CD4-positive, alpha-beta T cell treated with Interleukin-17A for 4 hours (primary cell): ENCODE measurements around the gene IL12RB1.
"Not testable (repeated sequence)": the region's sequence is repeated elsewhere in the genome, so short reads cannot be mapped to it uniquely, and the experiment has no call there.

Source experiments
- DNase-seq: peaks from one replicate; pipeline ENCODE4 v3.0.0-alpha.2; 2020; ENCODE audit warnings: mixed read lengths

Gene IL12RB1

GRCh38 chr19:18110609-18111232 is 24.0 kb upstream of the IL12RB1 start:
- DNase-seq, result no peak

- peak; percentile 73 for DNase-seq
Observed at GRCh38 chr19:18109733-18110608, 23.2 kb upstream of the IL12RB1 start.

GRCh38 chr19:18109341-18109732 is 22.6 kb upstream of the IL12RB1 start:
- DNase-seq, result no peak

- DNase-seq, result no peak
Observed at GRCh38 chr19:18108897-18109296, 22.2 kb upstream of the IL12RB1 start.

GRCh38 chr19:18107235-18107634 is 20.5 kb upstream of the IL12RB1 start:
- DNase-seq, result no peak

GRCh38 chr19:18105259-18105658 is 18.5 kb upstream of the IL12RB1 start:
- DNase-seq, result not testable (repeated sequence)

GRCh38 chr19:18104793-18105131 is 18.0 kb upstream of the IL12RB1 start:
- DNase-seq, result no peak

- no peak for DNase-seq
Observed at GRCh38 chr19:18102916-18103542, 16.3 kb upstream of the IL12RB1 start.

GRCh38 chr19:18101268-18101667 is 14.5 kb upstream of the IL12RB1 start:
- DNase-seq, result no peak

GRCh38 chr19:18100710-18101109 is 14.0 kb upstream of the IL12RB1 start:
- DNase-seq, result no peak

GRCh38 chr19:18099623-18099995 is 12.9 kb upstream of the IL12RB1 start:
- DNase-seq, result no peak

- peak; percentile 60 for DNase-seq
Observed at GRCh38 chr19:18098891-18099622, 12.3 kb upstream of the IL12RB1 start.

- DNase-seq, result no peak
Observed at GRCh38 chr19:18097993-18098890, 11.5 kb upstream of the IL12RB1 start.

GRCh38 chr19:18097217-18097992 is 10.7 kb upstream of the IL12RB1 start, which contains the start of gene MAST3:
TSS of gene MAST3 (plus strand) at chr19:18097778. CDS start at chr19:18097793, 15 bp downstream.
- peak; percentile 96 for DNase-seq

GRCh38 chr19:18096258-18096657 is 9.5 kb upstream of the IL12RB1 start:
- DNase-seq, result no peak

- DNase-seq, result no peak
Observed at GRCh38 chr19:18093439-18094161, 6.9 kb upstream of the IL12RB1 start.

GRCh38 chr19:18091217-18091608 is 4.5 kb upstream of the IL12RB1 start:
- DNase-seq, result peak; percentile 88

GRCh38 chr19:18090545-18091216 is 3.9 kb upstream of the IL12RB1 start:
- no peak for DNase-seq

GRCh38 chr19:18089726-18090125 is 3.0 kb upstream of the IL12RB1 start:
- no peak for DNase-seq

GRCh38 chr19:18089096-18089541 is 2.4 kb upstream of the IL12RB1 start:
- DNase-seq, result peak; percentile 71
